ENCODE data around the gene SLC45A1. TPM values are rescaled to one million over a fixed set of nuclear protein-coding genes. Genes with fewer than 3 reads are reported as not detected.

Gene SLC45A1
- total and polyA plus RNA-seq, 9 of the 15 experiments (the other 6 are each of a cell fraction or from before 2014, with no cell fraction given) = not detected

DNA sequence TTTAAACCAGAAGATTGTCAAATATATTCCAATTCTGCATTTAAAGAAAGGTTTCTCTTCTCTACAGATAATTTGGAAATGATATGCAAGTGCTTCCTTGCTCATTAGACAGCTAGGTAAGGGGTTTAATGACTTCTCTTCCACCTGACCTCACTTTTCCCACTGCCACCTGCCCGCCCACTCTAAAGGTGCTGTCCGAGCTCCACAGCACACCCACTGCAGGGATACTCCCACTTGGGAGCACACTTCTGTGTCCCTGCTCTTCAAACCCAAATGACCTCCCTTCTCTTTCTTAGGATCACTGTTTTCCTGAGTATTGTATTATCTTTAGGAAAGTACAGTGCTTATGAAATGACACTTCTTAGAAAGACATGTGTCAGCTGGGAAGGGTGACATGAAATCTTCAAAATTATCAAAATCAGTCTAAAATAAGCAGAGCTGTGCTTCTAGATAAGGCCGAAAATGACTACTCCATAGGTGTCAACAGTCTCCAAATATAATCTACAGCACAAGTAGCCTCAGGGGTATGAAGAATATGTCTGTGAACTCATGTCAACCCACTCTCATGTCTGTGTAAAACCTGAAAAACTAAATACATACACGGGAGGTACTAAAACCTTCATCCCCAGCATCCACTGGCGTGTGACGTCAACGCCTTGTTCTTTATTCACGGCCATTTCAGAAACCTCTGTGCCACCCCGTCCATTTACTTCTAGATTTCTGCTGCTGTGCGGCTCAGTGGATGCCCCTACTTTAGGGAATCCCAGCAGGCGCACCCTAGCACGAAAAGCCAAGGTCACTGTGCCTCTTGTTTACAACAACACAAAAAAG is 71.0 kb downstream of the SLC45A1 start (continued):
- TF ChIP-seq, protein P1, sequence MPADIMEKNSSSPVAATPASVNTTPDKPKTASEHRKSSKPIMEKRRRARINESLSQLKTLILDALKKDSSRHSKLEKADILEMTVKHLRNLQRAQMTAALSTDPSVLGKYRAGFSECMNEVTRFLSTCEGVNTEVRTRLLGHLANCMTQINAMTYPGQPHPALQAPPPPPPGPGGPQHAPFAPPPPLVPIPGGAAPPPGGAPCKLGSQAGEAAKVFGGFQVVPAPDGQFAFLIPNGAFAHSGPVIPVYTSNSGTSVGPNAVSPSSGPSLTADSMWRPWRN (IDR thresholded peaks at IDR 0.05; ENCODE audit: low read depth) = peak; percentile 79
- TF ChIP-seq ZNF57 (CRISPR knock-in tag; IDR thresholded peaks at IDR 0.05) (no peak), ZKSCAN1 (IDR thresholded peaks at IDR 0.05; ENCODE audit: low read depth, low read length) (no peak), ZNF79 (CRISPR knock-in tag; IDR thresholded peaks at IDR 0.05; ENCODE audit: low read depth) (no peak), MYNN (IDR thresholded peaks at IDR 0.05) (no peak), MYNN (CRISPR knock-in tag; IDR thresholded peaks at IDR 0.05) (no peak), SIN3A (IDR thresholded peaks at IDR 0.05; ENCODE audit: borderline replicate concordance in 2 of 2, control insufficient read depth in 1 of 2, low read depth in 2 of 2, low read length in 2 of 2) (no peak), HCFC1 (IDR thresholded peaks at IDR 0.05; ENCODE audit: low read depth, low read length) (no peak), DACH1 (IDR thresholded peaks at IDR 0.05; ENCODE audit: partially characterized antibody) (peak; percentile 73), BRF1 (IDR thresholded peaks at IDR 0.05; ENCODE audit: borderline replicate concordance, extremely low read depth, insufficient read length) (no peak)
- TF ChIP-seq, protein P2, sequence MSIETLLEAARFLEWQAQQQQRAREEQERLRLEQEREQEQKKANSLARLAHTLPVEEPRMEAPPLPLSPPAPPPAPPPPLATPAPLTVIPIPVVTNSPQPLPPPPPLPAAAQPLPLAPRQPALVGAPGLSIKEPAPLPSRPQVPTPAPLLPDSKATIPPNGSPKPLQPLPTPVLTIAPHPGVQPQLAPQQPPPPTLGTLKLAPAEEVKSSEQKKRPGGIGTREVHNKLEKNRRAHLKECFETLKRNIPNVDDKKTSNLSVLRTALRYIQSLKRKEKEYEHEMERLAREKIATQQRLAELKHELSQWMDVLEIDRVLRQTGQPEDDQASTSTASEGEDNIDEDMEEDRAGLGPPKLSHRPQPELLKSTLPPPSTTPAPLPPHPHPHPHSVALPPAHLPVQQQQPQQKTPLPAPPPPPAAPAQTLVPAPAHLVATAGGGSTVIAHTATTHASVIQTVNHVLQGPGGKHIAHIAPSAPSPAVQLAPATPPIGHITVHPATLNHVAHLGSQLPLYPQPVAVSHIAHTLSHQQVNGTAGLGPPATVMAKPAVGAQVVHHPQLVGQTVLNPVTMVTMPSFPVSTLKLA (conservative IDR thresholded peaks at IDR 0.05) = peak; percentile 79 to 95
- TF ChIP-seq, protein P3, sequence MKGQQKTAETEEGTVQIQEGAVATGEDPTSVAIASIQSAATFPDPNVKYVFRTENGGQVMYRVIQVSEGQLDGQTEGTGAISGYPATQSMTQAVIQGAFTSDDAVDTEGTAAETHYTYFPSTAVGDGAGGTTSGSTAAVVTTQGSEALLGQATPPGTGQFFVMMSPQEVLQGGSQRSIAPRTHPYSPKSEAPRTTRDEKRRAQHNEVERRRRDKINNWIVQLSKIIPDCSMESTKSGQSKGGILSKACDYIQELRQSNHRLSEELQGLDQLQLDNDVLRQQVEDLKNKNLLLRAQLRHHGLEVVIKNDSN (CRISPR knock-in tag; IDR thresholded peaks at IDR 0.05) = no peak
- TF ChIP-seq, protein P4, sequence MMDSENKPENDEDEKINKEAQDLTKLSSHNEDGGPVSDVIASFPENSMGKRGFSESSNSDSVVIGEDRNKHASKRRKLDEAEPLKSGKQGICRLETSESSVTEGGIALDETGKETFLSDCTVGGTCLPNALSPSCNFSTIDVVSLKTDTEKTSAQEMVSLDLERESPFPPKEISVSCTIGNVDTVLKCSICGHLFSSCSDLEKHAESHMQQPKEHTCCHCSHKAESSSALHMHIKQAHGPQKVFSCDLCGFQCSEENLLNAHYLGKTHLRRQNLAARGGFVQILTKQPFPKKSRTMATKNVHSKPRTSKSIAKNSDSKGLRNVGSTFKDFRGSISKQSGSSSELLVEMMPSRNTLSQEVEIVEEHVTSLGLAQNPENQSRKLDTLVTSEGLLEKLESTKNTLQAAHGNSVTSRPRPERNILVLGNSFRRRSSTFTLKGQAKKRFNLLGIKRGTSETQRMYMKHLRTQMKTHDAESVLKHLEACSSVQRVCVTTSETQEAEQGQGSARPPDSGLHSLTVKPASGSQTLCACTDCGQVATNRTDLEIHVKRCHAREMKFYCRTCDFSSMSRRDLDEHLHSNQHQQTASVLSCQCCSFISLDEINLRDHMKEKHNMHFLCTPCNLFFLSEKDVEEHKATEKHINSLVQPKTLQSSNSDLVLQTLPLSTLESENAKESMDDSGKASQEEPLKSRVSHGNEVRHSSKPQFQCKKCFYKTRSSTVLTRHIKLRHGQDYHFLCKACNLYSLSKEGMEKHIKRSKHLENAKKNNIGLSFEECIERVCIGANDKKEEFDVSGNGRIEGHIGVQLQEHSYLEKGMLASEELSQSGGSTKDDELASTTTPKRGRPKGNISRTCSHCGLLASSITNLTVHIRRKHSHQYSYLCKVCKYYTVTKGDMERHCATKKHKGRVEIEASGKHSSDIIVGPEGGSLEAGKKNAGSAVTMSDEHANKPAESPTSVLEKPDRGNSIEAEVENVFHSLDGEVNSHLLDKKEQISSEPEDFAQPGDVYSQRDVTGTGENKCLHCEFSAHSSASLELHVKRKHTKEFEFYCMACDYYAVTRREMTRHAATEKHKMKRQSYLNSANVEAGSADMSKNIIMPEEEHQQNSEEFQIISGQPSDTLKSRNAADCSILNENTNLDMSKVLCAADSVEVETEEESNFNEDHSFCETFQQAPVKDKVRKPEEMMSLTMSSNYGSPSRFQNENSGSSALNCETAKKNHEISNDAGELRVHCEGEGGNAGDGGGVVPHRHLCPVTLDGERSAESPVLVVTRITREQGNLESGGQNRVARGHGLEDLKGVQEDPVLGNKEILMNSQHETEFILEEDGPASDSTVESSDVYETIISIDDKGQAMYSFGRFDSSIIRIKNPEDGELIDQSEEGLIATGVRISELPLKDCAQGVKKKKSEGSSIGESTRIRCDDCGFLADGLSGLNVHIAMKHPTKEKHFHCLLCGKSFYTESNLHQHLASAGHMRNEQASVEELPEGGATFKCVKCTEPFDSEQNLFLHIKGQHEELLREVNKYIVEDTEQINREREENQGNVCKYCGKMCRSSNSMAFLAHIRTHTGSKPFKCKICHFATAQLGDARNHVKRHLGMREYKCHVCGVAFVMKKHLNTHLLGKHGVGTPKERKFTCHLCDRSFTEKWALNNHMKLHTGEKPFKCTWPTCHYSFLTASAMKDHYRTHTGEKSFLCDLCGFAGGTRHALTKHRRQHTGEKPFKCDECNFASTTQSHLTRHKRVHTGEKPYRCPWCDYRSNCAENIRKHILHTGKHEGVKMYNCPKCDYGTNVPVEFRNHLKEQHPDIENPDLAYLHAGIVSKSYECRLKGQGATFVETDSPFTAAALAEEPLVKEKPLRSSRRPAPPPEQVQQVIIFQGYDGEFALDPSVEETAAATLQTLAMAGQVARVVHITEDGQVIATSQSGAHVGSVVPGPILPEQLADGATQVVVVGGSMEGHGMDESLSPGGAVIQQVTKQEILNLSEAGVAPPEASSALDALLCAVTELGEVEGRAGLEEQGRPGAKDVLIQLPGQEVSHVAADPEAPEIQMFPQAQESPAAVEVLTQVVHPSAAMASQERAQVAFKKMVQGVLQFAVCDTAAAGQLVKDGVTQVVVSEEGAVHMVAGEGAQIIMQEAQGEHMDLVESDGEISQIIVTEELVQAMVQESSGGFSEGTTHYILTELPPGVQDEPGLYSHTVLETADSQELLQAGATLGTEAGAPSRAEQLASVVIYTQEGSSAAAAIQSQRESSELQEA (IDR thresholded peaks at IDR 0.05; ENCODE audit: low read depth) = no peak
- TF ChIP-seq, protein P5, sequence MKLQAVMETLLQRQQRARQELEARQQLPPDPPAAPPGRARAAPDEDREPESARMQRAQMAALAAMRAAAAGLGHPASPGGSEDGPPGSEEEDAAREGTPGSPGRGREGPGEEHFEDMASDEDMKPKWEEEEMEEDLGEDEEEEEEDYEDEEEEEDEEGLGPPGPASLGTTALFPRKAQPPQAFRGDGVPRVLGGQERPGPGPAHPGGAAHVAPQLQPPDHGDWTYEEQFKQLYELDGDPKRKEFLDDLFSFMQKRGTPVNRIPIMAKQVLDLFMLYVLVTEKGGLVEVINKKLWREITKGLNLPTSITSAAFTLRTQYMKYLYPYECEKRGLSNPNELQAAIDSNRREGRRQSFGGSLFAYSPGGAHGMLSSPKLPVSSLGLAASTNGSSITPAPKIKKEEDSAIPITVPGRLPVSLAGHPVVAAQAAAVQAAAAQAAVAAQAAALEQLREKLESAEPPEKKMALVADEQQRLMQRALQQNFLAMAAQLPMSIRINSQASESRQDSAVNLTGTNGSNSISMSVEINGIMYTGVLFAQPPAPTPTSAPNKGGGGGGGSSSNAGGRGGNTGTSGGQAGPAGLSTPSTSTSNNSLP (IDR thresholded peaks at IDR 0.05; ENCODE audit: borderline replicate concordance, low read depth, low read length) = peak; percentile 82

Data from K562 (cell line).